B cell (primary cell): ENCODE results near the gene HERC4. TPM values are rescaled to one million over a fixed set of nuclear protein-coding genes. Genes with fewer than 3 reads are reported as not detected.

Source experiments
- ATAC-seq: fragments of 200-7000 bp; cut with Tn5 transposase; one replicate; pipeline ENCODE4 v1.10.0; 2021; ENCODE audit warnings: low read depth, mild to moderate bottlenecking, moderate number of reproducible peaks, moderate library complexity
- CTCF ChIA-PET: fragments of 350-600 bp; sonication (Branson Sonifier 250); formaldehyde crosslinking; loops from one replicate; lab custom pipeline; 2021; ENCODE audit warnings: antibody characterized with exemption, inconsistent platforms; lab: Charles Lee
- POLR2A ChIA-PET: fragments of 350-600 bp; sonication (Branson Sonifier 250); formaldehyde crosslinking; loops from one replicate; lab custom pipeline; 2021; ENCODE audit warnings: antibody characterized with exemption; lab: Charles Lee
- DNase-seq: peaks from one replicate; pipeline ENCODE4 v3.0.0; 2013
- H2AFZ ChIP-seq: 2 replicates; pipeline ENCODE4 v1.6.1; 2012; ENCODE audit warnings: mild to moderate bottlenecking, low read depth, low read length; ENCODE audit not compliant: insufficient read depth, poor library complexity, severe bottlenecking
- H3K27ac ChIP-seq, 2 donors: 1 replicate in 1 of 2; 2 replicates in 1 of 2; pipeline ENCODE4 v1.5.1; 2012 to 2013; ENCODE audit warnings: low read length in 2 of 2, mild to moderate bottlenecking in 2 of 2, moderate library complexity in 1 of 2
- H3K27me3 ChIP-seq, 4 experiments: fragments of 200-600 bp in 1 of 4; sonication (generic) in 1 of 4; replicated peaks in 1 of 4; 1 replicate in 2 of 4; 2 replicates in 2 of 4; pipeline versions ENCODE4 v1.6.1 to v1.7.0; 2013 to 2016; ENCODE audit warnings: low read length in 3 of 4, mild to moderate bottlenecking in 2 of 4, mixed read lengths in 1 of 4, moderate library complexity in 1 of 4; ENCODE audit not compliant: insufficient read depth in 4 of 4, control insufficient read depth in 3 of 4; ENCODE audit errors: control extremely low read depth in 1 of 4
- H3K36me3 ChIP-seq, 2 experiments: replicated peaks in 1 of 2; 1 replicate in 1 of 2; 2 replicates in 1 of 2; pipeline versions ENCODE4 v1.6.1 to v1.7.1; 2013; ENCODE audit warnings: low read length in 1 of 2; ENCODE audit not compliant: insufficient read depth in 2 of 2, control insufficient read depth in 1 of 2; ENCODE audit errors: control extremely low read depth in 1 of 2, extremely low read depth in 1 of 2
- H3K4me1 ChIP-seq, 2 donors: fragments of 200-600 bp in 1 of 2; sonication (generic) in 1 of 2; 1 replicate in 1 of 2; 2 replicates in 1 of 2; pipeline versions ENCODE4 v1.5.1 to v1.6.1; 2013 to 2017; ENCODE audit warnings: low read length in 2 of 2; ENCODE audit not compliant: control insufficient read depth in 2 of 2, insufficient read depth in 2 of 2
- H3K4me2 ChIP-seq: replicated peaks from 2 replicates; pipeline ENCODE3; 2012; ENCODE audit warnings: mild to moderate bottlenecking, low read depth, low read length; ENCODE audit not compliant: poor library complexity, severe bottlenecking
- H3K4me3 ChIP-seq, 5 experiments: fragments of 200-600 bp in 1 of 5; sonication (generic) in 1 of 5; 1 replicate in 3 of 5; 2 replicates in 2 of 5; pipeline versions ENCODE4 v1.5.1 to v1.7.0; 2011 to 2016; ENCODE audit warnings: low read length in 4 of 5, mild to moderate bottlenecking in 4 of 5, low read depth in 2 of 5, control low read depth in 1 of 5, moderate library complexity in 1 of 5; ENCODE audit not compliant: insufficient read depth in 1 of 5; ENCODE audit errors: control extremely low read depth in 1 of 5, extremely low read depth in 1 of 5
- H3K79me2 ChIP-seq: fragments of 200-600 bp; sonication (generic); one replicate; pipeline ENCODE4 v1.6.0; 2016; ENCODE audit warnings: low read length; ENCODE audit not compliant: control insufficient read depth, insufficient read depth
- H3K9ac ChIP-seq: fragments of 200-600 bp; sonication (generic); 2 replicates; pipeline ENCODE4 v1.6.1; 2017; ENCODE audit warnings: mild to moderate bottlenecking, low read length, moderate library complexity
- H3K9me3 ChIP-seq, 3 donors: one replicate each; pipeline versions ENCODE4 v1.6.1 to v1.7.1; 2013; ENCODE audit warnings: low read length in 2 of 3; ENCODE audit not compliant: control insufficient read depth in 2 of 3, insufficient read depth in 1 of 3; ENCODE audit errors: control extremely low read depth in 1 of 3
- H4K20me1 ChIP-seq: 2 replicates; pipeline ENCODE4 v1.6.0; 2012; ENCODE audit warnings: mild to moderate bottlenecking, low read length; ENCODE audit not compliant: insufficient read depth, control insufficient read depth, poor library complexity, severe bottlenecking
- H3K27ac Mint-ChIP-seq: one replicate; pipeline ENCODE4 v1.8.0; 2021; ENCODE audit warnings: mixed read lengths
- H3K27me3 Mint-ChIP-seq: one replicate; pipeline ENCODE4 v1.8.0; 2021; ENCODE audit warnings: mixed read lengths
- H3K4me1 Mint-ChIP-seq: one replicate; pipeline ENCODE4 v1.8.0; 2021; ENCODE audit warnings: mixed read lengths
- H3K4me3 Mint-ChIP-seq: one replicate; pipeline ENCODE4 v1.8.0; 2021; ENCODE audit warnings: mixed read lengths
- H3K9me3 Mint-ChIP-seq: one replicate; pipeline ENCODE4 v1.8.0; 2022; ENCODE audit warnings: mixed read lengths; ENCODE audit not compliant: insufficient read depth
- EZH2 ChIP-seq: IDR thresholded peaks from 2 replicates; pipeline ENCODE4 v1.6.1; 2012; ENCODE audit warnings: borderline replicate concordance, low read depth, mild to moderate bottlenecking, moderate library complexity, low read length; ENCODE audit not compliant: insufficient read depth, poor library complexity, severe bottlenecking
- WGBS: methylation state at CpG from one replicate; pipeline ENCODE4 v1.1.5; 2013; ENCODE audit warnings: missing lambda C conversion rate; ENCODE audit not compliant: insufficient coverage; 5-methylcytosine and 5-hydroxymethylcytosine counted together
- intact Hi-C: fragments of 100-400 bp; cut with micrococcal nuclease; formaldehyde crosslinking; loops from one replicate; pipeline ENCODE4 v1.10.0; 2022
- polyA plus RNA-seq: library from polyadenylated mRNA; depleted of rRNA; stranded (reverse); fragments of >200 nt; gene quantifications from 2 replicates; pipeline ENCODE4 v1.2.3, GENCODE V29; 2012
- total RNA-seq, 2 donors: library from RNA; stranded (reverse); fragments of 120-200 nt in 1 of 2; gene quantifications; 1 replicate in 1 of 2; 2 replicates in 1 of 2; pipeline versions ENCODE4 v1.2.3 to v1.2.4, GENCODE V29; 2013 to 2022
- TF ChIP-seq, protein P1 (sequence below): fragments of 200-600 bp; IDR thresholded peaks from one replicate; pipeline ENCODE4 v1.8.0; 2022; ENCODE audit warnings: antibody characterized with exemption, mild to moderate bottlenecking

The HERC4 gene
- total and polyA plus RNA-seq, 2 donors (not counting 1 experiment from before 2014, with no cell fraction given) = 18.2 to 118 TPM

DNA sequence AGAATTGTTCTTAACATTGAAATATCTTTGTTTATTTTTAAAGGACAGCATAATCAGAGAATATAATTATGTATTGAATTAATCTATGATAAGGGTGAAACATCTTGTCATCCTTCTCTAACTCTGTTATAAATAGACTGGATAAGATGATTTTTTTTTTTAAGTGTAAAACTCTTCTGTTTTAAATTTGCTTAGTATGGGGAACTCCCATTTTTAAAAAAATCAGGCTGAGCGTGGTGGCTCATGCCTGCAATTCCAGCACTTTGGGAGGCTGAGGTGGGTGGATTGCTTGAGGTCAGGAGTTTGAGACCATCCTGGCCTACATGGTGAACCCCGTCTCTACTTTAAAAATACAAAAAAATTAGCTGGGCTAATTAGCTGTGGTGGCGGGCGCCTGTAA is 9.4 kb upstream of the HERC4 start:
- no peaks in the 10 kb centered on the region for H3K9me3 ChIP-seq
- Mint-ChIP-seq H3K9me3 (no peaks in the 10 kb centered on the region), H3K4me1 (peaks cover 2% of the 10 kb centered on the region), H3K4me3 (no peak overlapping the region), H3K27me3 (peaks cover 7% of the 10 kb centered on the region), H3K27ac (no peak overlapping the region)
- DNase-seq = no peak
- H2AFZ ChIP-seq = no peak overlapping the region
- no peaks in the 10 kb centered on the region for H3K79me2 ChIP-seq
- intact Hi-C loops = no loop called here
- no peak overlapping the region for H3K4me2 ChIP-seq
- no peaks in the 10 kb centered on the region for H3K36me3 ChIP-seq
- no CpG with 5 or more reads among the region's 4 CpGs for WGBS
- CTCF ChIA-PET = interaction anchor here (1.0 kb wide), 1 partner anchor 72 kb away, joined by 6 read pairs; no protein-coding TSS in a partner anchor
- no peak overlapping the region for H3K4me3 ChIP-seq
- H4K20me1 ChIP-seq = no peaks in the 10 kb centered on the region
- H3K27me3 ChIP-seq = peaks cover 0 to 2% (median 0%) of the 10 kb centered on the region in 4 experiments
- H3K9ac ChIP-seq = no peak overlapping the region
- ATAC-seq = no peak
- POLR2A ChIA-PET = no interaction called here
- H3K4me1 ChIP-seq = no peaks in the 10 kb centered on the region
- no peak overlapping the region for H3K27ac ChIP-seq
- TF ChIP-seq, protein P1, sequence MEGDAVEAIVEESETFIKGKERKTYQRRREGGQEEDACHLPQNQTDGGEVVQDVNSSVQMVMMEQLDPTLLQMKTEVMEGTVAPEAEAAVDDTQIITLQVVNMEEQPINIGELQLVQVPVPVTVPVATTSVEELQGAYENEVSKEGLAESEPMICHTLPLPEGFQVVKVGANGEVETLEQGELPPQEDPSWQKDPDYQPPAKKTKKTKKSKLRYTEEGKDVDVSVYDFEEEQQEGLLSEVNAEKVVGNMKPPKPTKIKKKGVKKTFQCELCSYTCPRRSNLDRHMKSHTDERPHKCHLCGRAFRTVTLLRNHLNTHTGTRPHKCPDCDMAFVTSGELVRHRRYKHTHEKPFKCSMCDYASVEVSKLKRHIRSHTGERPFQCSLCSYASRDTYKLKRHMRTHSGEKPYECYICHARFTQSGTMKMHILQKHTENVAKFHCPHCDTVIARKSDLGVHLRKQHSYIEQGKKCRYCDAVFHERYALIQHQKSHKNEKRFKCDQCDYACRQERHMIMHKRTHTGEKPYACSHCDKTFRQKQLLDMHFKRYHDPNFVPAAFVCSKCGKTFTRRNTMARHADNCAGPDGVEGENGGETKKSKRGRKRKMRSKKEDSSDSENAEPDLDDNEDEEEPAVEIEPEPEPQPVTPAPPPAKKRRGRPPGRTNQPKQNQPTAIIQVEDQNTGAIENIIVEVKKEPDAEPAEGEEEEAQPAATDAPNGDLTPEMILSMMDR = no peak
- no peak for TF ChIP-seq EZH2

DNA sequence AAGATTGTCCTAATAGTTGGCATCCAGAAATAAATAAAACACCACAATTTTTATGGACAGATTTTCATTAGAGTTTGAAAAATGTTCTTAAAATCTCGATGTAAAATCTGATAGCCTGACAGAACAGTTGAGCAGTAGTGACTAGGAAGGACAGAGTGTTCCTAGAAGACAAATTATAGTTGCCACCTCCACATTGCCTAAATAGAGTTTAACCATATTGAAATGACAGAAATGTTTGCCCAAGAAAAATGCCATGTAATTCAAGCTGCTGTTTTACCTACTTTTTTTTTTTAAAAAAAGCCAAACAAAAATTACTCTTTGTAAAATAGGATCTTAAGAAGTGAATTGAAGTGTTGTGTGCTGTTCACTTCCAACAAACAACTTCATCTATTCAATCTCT is 8.9 kb upstream of the HERC4 start:
- Histone ChIP-seq H3K27ac (no peak overlapping the region), H3K4me2 (no peak overlapping the region), H3K79me2 (no peaks in the 10 kb centered on the region), H3K4me3 (no peak overlapping the region), H2AFZ (no peak overlapping the region), H4K20me1 (no peaks in the 10 kb centered on the region), H3K27me3 (peaks cover 0 to 2% (median 0%) of the 10 kb centered on the region in 4 experiments), H3K9me3 (no peaks in the 10 kb centered on the region), H3K9ac (no peak overlapping the region), H3K36me3 (no peaks in the 10 kb centered on the region), H3K4me1 (no peaks in the 10 kb centered on the region)
- Mint-ChIP-seq H3K4me3 (no peak overlapping the region), H3K27ac (no peak overlapping the region), H3K9me3 (no peaks in the 10 kb centered on the region), H3K27me3 (peaks cover 7% of the 10 kb centered on the region), H3K4me1 (peaks cover 2% of the 10 kb centered on the region)
- no peak for DNase-seq
- ChIA-PET CTCF (interaction anchor here (1.1 to 1.5 kb wide), 2 partner anchors 72 to 229 kb away, joined by 3 to 7 read pairs; no protein-coding TSS in a partner anchor), POLR2A (no interaction called here)
- intact Hi-C loops = no loop called here
- WGBS = no CpG with 5 or more reads among the region's 1 CpG
- ATAC-seq = no peak
- TF ChIP-seq, protein P1 = no peak
- TF ChIP-seq EZH2 = no peak
